Upper lobe of right lung (tissue), 1 donor: Measurements from ENCODE around the gene ASCC2. TPM values are rescaled to one million over a fixed set of nuclear protein-coding genes. Genes with fewer than 3 reads are reported as not detected.

Source experiments
- ATAC-seq: fragments of 200-7000 bp; cut with Tn5 transposase; one replicate; pipeline ENCODE4 v1.9.1; 2020; ENCODE audit warnings: mild to moderate bottlenecking, moderate library complexity
- DNase-seq: peaks from one replicate; pipeline ENCODE4 v3.0.0-alpha.2; 2020
- H3K27ac ChIP-seq: fragments of 200-600 bp; one replicate; pipeline ENCODE4 v1.8.0; 2022
- H3K27me3 ChIP-seq: fragments of 200-600 bp; one replicate; pipeline ENCODE4 v1.8.0; 2022; ENCODE audit warnings: mild to moderate bottlenecking
- H3K36me3 ChIP-seq: fragments of 200-600 bp; one replicate; pipeline ENCODE4 v1.8.0; 2022
- H3K4me1 ChIP-seq: fragments of 200-600 bp; one replicate; pipeline ENCODE4 v1.8.0; 2022
- H3K4me3 ChIP-seq: fragments of 200-600 bp; one replicate; pipeline ENCODE4 v1.8.0; 2022; ENCODE audit warnings: mild to moderate bottlenecking
- H3K9me3 ChIP-seq: fragments of 200-600 bp; one replicate; pipeline ENCODE4 v1.8.0; 2022
- intact Hi-C: fragments of 100-400 bp; cut with DNase I; formaldehyde crosslinking; loops from one replicate; pipeline ENCODE4 v1.11.0; 2022
- total RNA-seq: library from RNA; stranded (reverse); fragmentation: NEBNext Ultra II Directional; extraction: Animal tissue kit (Norgen Biotek cat#: 25700); gene quantifications from one replicate; pipeline ENCODE4 v1.2.1, GENCODE V29; 2021
- TF ChIP-seq, protein P1 (sequence below): fragments of 200-600 bp; IDR thresholded peaks from one replicate; pipeline ENCODE4 v1.8.0; 2022; ENCODE audit warnings: antibody characterized with exemption
- donor health status: DM: no; HTN: yes; CAD: no; lungs with severe emphysema.

The ASCC2 gene
- total RNA-seq, 1 donor from 2014 or later = 54.6 TPM

DNA sequence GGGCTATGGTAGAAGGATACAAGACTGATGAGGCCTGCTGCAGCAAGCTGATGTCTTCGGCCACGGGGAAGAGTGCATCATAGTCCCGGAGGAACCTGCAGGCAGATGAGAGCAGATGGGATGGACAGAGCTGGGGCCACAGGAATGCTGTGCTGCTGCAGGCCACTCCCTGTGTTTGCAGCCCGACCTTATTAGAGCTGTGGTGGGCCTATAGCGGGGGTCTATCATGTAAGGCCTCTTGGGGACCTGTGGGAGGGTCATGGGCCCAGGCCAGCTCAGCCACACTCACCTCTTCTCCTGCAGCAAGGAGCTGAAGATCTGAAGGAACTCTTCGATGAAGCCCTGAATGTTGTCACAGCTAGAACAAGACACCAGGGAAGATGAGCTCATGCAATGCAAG is 31.9 kb downstream of the ASCC2 start:
- ATAC-seq (no peak), DNase-seq (no peak)
- Histone ChIP-seq H3K27me3 (no peaks in the 10 kb centered on the region), H3K4me1 (no peaks in the 10 kb centered on the region), H3K9me3 (no peaks in the 10 kb centered on the region), H3K27ac (no peak overlapping the region), H3K4me3 (no peak overlapping the region), H3K36me3 (peaks cover 85% of the 10 kb centered on the region)
- TF ChIP-seq, protein P1, sequence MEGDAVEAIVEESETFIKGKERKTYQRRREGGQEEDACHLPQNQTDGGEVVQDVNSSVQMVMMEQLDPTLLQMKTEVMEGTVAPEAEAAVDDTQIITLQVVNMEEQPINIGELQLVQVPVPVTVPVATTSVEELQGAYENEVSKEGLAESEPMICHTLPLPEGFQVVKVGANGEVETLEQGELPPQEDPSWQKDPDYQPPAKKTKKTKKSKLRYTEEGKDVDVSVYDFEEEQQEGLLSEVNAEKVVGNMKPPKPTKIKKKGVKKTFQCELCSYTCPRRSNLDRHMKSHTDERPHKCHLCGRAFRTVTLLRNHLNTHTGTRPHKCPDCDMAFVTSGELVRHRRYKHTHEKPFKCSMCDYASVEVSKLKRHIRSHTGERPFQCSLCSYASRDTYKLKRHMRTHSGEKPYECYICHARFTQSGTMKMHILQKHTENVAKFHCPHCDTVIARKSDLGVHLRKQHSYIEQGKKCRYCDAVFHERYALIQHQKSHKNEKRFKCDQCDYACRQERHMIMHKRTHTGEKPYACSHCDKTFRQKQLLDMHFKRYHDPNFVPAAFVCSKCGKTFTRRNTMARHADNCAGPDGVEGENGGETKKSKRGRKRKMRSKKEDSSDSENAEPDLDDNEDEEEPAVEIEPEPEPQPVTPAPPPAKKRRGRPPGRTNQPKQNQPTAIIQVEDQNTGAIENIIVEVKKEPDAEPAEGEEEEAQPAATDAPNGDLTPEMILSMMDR = no peak
- intact Hi-C loops = no loop called here

- Histone ChIP-seq H3K27ac (no peak overlapping the region), H3K4me3 (no peak overlapping the region), H3K36me3 (peaks cover 88% of the 10 kb centered on the region), H3K4me1 (peaks cover 11% of the 10 kb centered on the region), H3K27me3 (no peaks in the 10 kb centered on the region), H3K9me3 (no peaks in the 10 kb centered on the region)
- no peak for ATAC-seq
- DNase-seq = no peak
- intact Hi-C loops = no loop called here
- TF ChIP-seq, protein P1 = no peak
Measured at GRCh38 chr22:29804985-29805384, 33.1 kb downstream of the ASCC2 start.

GRCh38 chr22:29803190-29803589 is 34.9 kb downstream of the ASCC2 start:
- Histone ChIP-seq H3K36me3 (peaks cover 83% of the 10 kb centered on the region), H3K9me3 (no peaks in the 10 kb centered on the region), H3K4me1 (peaks cover 29% of the 10 kb centered on the region), H3K27ac (no peak overlapping the region), H3K4me3 (no peak overlapping the region), H3K27me3 (no peaks in the 10 kb centered on the region)
- DNase-seq (no peak), ATAC-seq (no peak)
- TF ChIP-seq, protein P1 = no peak
- intact Hi-C loops = no loop called here

DNA sequence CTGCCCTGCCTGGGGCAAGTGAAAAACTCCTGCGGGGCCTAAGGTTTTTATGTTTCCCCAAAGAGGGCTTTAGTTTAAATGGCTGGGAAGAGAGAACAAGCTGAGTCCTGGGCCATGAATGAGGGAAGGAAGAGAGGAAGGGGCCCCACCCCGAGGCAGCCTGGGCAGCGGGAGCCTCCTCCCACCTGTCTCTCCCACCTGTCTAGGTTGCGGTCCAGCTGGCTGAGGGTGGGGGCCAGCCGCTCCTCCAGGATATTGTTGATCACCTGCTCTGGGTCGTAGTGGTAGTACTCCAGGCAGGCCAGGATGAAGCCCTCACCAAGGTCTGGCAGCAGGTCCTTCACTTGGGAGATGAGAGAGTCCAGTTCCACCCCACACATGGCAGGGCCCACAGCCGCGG is 36.3 kb downstream of the ASCC2 start:
- Histone ChIP-seq H3K36me3 (peaks cover 73% of the 10 kb centered on the region), H3K4me3 (no peak overlapping the region), H3K27ac (peak overlapping the region; percentile 70), H3K4me1 (peaks cover 37% of the 10 kb centered on the region), H3K27me3 (no peaks in the 10 kb centered on the region), H3K9me3 (no peaks in the 10 kb centered on the region)
- no peak for DNase-seq
- ATAC-seq = no peak
- TF ChIP-seq, protein P1 = no peak
- intact Hi-C loops = no loop called here

DNA sequence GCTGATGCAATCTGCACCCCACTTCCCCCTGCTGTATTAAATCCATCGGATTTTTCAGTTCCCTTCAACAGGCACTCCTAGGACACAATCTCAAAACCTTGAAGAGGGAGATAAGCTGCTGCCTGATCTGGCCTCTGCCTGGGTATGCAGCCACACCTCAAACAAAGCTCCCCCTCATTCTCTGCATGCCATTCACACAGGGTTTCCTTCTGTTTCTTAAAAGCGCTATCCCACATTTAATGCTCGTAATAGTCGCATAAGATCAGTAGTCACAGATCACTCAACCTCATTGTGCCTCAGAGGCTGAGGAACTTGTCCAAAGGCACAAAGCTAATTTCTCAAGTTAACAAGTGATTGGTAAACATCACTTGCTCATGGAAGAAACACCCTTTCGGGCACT is 36.9 kb downstream of the ASCC2 start:
- H3K9me3 ChIP-seq = no peaks in the 10 kb centered on the region
- H3K4me3 ChIP-seq = no peak overlapping the region
- no peaks in the 10 kb centered on the region for H3K27me3 ChIP-seq
- TF ChIP-seq, protein P1 = no peak
- no peak for DNase-seq
- peaks cover 73% of the 10 kb centered on the region for H3K36me3 ChIP-seq
- peak; percentile 48 for ATAC-seq
- intact Hi-C loops = no loop called here
- peak overlapping the region; percentile 70 for H3K27ac ChIP-seq
- H3K4me1 ChIP-seq = peaks cover 37% of the 10 kb centered on the region

DNA sequence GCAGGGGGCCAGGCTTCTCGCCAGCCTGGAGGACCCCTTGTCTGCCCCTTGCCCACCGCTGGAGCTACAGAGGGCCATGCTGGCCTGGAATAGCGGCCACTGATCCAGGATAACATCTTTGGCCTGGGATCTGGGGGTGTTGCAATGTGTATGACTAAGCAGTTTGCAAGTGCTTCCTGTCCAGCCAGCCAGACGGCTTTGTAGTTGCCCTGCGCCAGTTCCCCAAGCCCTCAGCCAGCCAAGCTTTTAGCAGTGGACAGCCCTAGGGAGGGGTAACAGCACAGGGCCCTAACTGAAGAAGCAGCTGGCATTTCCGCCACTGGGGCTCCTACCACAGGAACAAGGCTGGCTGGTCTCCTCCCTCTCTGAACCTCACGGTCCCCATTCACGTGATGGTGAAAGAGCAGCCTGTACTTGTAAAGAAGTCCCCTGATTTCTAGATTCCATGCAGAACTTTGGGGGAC is 38.8 kb downstream of the ASCC2 start:
- ATAC-seq = peak; percentile 96
- TF ChIP-seq, protein P1 = no peak
- no peaks in the 10 kb centered on the region for H3K27me3 ChIP-seq
- peaks cover 67% of the 10 kb centered on the region for H3K36me3 ChIP-seq
- H3K27ac ChIP-seq = peak overlapping the region; percentile 82
- H3K4me1 ChIP-seq = peaks cover 37% of the 10 kb centered on the region
- no peak overlapping the region for H3K4me3 ChIP-seq
- H3K9me3 ChIP-seq = no peaks in the 10 kb centered on the region
- peak; percentile 94 for DNase-seq
- intact Hi-C loops = no loop called here
